ENCODE results near the gene ZNF200.
A peak's percentile ranks its signal among the peaks of the same experiment; 100 is the strongest.
"Not testable (repeated sequence)": the region's sequence is repeated elsewhere in the genome, so short reads cannot be mapped to it uniquely, and the experiment has no call there.

ZNF200 gene

GRCh38 chr16:3198334-3199072, 36.5 kb downstream of the ZNF200 start:
- DNase-seq (ENCODE audit: low spot score): no peak

- DNase-seq (ENCODE audit: low spot score): not testable (repeated sequence)
Observed at GRCh38 chr16:3197694-3198333, 37.1 kb downstream of the ZNF200 start.

DNA sequence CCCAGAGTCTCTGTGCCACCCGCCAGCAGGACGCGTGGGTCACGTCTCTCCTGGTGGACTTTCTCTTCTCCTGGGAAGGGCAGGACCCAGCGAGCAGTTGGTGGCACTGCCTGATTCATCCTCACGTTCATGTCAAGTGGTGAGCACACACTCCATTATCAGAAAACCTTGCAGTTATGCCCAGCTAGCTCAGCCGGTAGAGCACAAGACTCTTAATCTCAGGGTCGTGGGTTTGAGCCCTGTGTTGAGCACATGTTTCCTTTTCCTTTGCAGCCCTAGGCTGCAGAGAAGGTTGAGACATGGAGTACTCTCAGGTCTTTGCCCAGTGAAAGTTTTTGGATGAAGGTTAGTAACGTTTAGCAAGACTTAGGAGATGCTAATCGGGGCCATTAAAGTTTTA, 39.0 kb downstream of the ZNF200 start:
- DNase-seq (ENCODE audit: low spot score): no peak

- no peak for DNase-seq (ENCODE audit: low spot score)
Observed at GRCh38 chr16:3194792-3195191, 40.2 kb downstream of the ZNF200 start.

DNA sequence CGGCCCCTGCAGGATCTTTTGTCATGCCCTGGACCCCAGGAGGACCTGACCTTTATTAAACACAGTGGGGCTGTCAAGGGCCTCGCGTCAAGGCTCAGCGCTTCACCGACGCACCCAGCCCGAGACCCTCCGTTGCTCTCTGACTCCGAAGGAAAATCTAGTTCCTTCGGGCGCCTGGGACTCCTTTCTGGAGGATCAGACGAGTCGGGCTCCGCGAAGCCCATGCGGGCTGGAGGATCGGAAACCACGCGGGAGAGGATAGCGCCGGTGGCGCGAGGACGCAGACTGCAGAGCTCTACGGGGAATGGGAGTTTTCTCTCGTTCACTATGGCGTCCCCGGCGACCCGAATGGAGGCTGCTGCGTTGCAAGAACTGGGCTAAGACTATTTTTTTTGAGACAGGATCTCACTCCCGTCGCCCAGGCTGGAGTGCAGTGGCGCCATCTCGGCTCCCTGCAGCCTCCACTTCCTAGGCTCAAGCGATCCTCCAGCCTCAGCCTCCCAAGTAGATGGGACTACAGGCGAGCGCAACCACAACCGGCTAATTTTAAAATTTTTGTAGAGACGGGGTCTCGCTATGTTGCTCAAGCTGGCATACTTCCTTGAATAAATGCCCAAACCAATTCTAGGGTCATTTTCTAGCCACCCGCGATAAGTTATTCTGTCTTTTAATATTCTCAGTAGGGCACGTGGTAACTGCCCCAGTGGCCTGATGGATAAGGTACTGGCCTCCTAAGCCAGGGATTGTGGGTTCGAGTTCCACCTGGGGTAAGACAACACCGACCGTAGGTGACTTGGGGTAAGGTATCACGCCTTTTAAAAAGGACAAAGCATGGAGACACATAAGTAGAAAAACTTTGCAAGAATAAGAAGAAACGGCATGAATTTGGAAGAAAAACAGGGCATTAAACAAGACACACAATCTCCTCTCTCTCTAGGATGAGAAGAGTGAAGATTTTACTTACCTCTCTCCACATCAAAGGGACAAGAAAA, 41.4 kb downstream of the ZNF200 start:
- no peak for DNase-seq (ENCODE audit: low spot score)

GRCh38 chr16:3192476-3193019, 42.4 kb downstream of the ZNF200 start:
- DNase-seq (ENCODE audit: low spot score): no peak

DNA sequence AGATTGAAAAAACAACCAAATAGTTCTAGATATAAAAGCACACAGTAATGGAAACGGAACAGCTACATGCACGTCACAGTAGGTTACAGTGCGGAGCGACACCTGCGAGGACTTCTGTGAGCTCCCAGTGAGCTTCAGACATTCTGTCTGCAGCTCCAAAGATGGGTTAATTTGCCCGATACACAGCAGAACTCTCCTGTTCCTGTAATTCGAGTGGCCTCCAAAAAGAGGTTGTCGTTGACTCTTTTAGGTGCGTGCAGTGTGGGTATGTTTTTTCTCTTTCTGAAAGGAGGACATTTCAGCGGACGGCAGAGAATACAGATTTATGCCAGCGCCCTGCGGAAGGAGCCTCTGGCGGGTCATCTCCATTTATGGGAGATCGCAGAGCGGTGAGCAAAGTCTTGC, 44.0 kb downstream of the ZNF200 start:
- no peak for DNase-seq (ENCODE audit: low spot score)

- no peak for DNase-seq (ENCODE audit: low spot score)
Observed at GRCh38 chr16:3189869-3190268, 45.1 kb downstream of the ZNF200 start.

DNA sequence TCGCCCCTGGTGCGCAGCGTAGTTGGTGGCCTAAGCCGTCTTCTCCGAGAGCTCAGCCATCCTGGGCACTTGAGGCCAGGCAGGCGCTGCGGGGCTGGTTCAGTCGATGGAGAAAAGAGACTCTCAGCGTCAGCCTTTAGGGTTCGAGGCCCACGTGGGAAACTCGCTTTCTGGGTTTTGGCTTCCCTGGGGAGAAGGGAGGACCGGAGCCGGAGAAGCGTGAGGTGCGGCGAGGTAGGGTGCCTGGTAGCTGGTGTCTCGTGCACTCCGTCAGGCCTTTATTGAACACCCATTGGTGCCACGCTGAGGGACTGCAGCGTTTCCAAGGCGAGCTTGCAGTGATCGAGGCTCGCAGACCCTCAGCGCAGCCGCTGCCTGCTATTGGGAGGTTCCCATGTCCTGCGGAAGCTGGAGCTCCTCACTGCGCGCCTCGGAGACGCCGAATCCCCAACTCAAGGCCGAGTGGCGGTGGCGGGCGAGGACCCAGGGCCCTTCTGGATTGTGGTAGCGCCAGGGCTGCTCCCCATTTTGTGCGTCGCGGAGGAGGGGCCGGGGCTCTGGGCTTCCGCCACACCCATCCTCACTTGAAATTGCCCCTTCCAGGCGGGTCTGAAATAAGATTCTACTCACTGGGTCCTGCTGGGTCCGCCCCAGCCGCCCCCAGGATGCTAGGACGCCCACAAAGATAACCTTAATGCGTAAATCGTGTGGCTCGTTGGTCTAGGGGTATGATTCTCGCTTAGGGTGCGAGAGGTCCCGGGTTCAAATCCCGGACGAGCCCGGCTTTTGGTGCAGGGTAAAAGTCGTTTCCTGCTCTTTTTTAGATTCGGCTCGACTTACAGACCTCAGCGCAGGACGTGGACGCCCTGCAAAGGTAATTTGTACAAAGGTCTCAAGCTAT, 45.8 kb downstream of the ZNF200 start:
- DNase-seq (ENCODE audit: low spot score): peak; percentile 14

DNA sequence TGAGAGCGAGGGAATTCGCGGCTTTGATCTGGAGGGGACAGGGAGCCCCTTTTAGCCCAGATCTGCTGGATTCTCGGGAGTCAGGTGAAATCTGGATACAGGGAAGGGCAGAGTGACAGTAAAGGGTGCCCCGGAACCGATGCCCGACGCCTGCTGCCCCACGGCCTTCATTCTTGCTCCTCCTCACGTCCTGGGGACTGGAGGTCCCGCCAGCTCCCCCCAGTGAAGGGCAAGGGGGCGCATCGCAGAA, 46.4 kb downstream of the ZNF200 start:
- DNase-seq (ENCODE audit: low spot score): no peak

- peak; percentile 39 for DNase-seq (ENCODE audit: low spot score)
Observed at GRCh38 chr16:3187798-3188674, 46.9 kb downstream of the ZNF200 start, which contains the start of gene OR1F1. Gene OR1F1 (plus strand): TSS chr16:3188204.

DNA sequence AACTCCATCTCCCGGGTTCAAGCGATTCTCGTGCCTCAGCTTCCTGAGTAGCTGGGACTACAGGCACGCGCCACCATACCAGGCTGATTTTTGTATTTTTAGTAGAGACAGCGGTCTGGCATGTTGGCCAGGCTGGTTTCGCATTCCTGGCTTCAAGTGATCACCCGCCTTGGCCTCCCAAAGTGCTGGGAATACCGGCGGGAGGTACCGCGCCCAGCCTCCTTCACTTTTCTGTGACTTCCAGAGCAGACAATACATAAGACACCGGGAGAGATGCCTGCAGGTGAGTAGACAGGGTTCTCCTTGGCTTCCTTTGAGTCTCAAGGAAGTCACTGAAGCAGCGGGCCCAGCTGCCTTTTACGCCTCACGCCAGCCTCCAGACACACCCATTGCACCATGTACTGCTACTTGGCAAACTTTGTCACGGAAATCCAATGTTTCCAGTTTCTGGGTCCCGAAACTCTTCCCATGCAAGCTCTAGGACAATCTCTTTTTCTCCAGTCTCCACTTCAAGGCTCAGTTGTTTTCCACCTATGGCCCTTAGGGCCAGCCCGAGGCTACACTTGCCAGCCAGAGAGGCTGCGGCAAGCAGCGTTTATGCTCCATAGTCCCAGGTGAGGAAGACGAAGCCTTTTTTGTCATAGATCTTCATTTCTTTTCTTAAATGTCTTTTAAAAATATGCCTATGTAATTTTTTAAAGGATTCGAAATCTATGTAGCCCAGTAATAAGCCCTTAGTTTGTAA, 47.8 kb downstream of the ZNF200 start:
- no peak for DNase-seq (ENCODE audit: low spot score)

GRCh38 chr16:3183445-3184139, 51.4 kb downstream of the ZNF200 start:
- DNase-seq (ENCODE audit: low spot score): no peak

DNA sequence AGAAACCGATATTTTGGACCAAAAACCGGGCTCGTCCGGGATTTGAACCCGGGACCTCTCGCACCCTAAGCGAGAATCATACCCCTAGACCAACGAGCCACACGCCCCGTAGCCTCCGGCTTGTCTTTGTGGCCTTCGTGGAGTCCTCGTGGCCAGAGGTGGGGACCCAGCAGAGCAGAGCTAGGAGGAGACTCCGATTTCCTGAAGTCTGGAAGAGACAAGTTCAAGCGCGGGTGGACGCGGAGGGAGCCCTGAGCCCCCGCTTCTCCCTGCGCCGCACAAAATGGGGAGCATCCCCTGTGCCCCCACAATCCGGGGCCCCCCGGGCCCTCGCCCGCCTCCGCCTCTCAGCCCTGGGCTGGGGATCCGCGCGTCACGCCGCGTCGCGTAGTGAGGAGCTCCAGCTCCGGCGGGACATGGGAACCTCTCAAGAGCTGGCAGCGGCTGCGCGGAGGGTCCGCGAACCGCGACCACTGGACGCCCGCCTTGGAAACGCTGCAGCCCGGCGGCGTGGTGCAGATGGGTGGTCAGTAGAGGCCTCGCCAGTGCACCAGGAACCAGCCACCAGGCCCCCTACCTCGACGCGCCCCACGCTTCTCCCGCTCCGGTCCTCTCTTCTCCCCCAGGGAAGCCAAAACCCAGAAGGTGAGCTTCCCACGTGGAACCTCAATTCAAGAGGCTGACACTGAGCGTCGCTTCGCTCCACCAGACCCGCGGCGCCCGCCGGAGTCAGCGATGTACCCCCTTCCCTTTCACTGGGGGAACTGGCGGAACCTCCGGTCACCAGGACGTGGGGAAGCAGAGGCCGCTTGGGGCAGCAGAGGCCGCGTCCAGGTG, 52.1 kb downstream of the ZNF200 start:
- no peak for DNase-seq (ENCODE audit: low spot score)

DNA sequence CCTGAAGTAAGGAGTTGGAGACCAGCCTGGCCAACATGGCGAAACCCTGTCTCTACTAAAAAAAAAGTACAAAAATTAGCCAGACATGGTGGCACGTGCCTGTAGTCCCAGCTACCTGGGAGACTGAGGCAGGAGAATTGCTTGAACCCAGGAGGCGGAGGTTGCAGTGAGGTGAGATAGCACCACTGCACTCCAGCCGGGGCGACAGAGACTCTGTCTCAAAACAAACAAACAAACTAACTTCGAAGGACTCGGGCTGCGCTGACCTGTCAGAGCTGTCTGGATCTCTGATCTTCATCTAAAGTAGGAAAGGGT, 52.7 kb downstream of the ZNF200 start:
- not testable (repeated sequence) for DNase-seq (ENCODE audit: low spot score)

- no peak for DNase-seq (ENCODE audit: low spot score)
Observed at GRCh38 chr16:3180445-3180878, 54.5 kb downstream of the ZNF200 start.

GRCh38 chr16:3179651-3180050, 55.3 kb downstream of the ZNF200 start:
- no peak for DNase-seq (ENCODE audit: low spot score)

All from putamen (tissue), 1 donor.